DND-41 (cell line): ENCODE results near the gene KNDC1.

Experiments used
- EZH2 ChIP-seq: IDR thresholded peaks from 3 replicates; pipeline ENCODE4 v1.6.1; 2012; ENCODE audit warnings: borderline replicate concordance, low read depth, mild to moderate bottlenecking, moderate library complexity, low read length, inconsistent platforms; ENCODE audit not compliant: severe bottlenecking
- TF ChIP-seq, protein P1 (sequence below): IDR thresholded peaks from 2 replicates; pipeline ENCODE4 v1.5.1; 2012; ENCODE audit warnings: borderline replicate concordance, low read length, moderate library complexity, mild to moderate bottlenecking; ENCODE audit not compliant: poor library complexity, severe bottlenecking; ENCODE audit errors: extremely low read depth

DNA sequence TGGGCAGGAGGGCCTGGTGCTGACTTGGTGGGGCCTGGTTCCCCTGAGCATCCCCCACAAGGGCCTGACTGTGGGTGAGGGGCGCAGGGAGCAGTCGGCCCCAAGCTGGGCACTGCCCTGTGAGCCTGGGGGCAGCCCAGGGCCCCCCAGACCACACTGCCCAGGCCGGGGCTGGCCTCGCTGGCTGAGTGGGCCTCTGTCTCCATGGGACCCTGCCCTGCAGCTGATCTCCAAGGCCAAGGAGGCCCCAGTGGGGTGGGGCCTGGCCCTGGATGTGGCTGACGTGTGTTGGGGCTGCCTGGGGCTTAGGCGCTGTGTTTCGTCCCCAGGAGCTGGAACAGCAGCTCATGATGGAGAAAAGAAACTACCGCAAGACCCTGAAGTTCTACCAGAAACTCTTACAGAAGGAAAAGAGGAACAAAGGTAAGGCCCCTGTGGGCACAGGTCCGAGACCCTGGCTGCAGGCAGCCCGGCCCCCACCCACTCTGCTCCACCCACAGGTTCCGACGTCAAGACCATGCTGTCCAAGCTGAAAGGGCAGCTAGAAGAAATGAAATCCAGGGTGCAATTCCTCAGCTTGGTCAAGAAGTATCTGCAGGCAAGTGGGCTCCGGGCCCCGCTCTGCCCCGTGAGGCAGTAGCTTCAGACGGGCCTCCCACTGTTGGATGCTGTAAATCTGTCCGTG lies 46.5 kb downstream of the KNDC1 start:
- TF ChIP-seq EZH2: no peak
- TF ChIP-seq, protein P1, sequence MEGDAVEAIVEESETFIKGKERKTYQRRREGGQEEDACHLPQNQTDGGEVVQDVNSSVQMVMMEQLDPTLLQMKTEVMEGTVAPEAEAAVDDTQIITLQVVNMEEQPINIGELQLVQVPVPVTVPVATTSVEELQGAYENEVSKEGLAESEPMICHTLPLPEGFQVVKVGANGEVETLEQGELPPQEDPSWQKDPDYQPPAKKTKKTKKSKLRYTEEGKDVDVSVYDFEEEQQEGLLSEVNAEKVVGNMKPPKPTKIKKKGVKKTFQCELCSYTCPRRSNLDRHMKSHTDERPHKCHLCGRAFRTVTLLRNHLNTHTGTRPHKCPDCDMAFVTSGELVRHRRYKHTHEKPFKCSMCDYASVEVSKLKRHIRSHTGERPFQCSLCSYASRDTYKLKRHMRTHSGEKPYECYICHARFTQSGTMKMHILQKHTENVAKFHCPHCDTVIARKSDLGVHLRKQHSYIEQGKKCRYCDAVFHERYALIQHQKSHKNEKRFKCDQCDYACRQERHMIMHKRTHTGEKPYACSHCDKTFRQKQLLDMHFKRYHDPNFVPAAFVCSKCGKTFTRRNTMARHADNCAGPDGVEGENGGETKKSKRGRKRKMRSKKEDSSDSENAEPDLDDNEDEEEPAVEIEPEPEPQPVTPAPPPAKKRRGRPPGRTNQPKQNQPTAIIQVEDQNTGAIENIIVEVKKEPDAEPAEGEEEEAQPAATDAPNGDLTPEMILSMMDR: no peak
